ENCODE measurements around the gene SLC6A4.
"Not testable (repeated sequence)": the region's sequence is repeated elsewhere in the genome, so short reads cannot be mapped to it uniquely, and the experiment has no call there.

SLC6A4 gene

DNA sequence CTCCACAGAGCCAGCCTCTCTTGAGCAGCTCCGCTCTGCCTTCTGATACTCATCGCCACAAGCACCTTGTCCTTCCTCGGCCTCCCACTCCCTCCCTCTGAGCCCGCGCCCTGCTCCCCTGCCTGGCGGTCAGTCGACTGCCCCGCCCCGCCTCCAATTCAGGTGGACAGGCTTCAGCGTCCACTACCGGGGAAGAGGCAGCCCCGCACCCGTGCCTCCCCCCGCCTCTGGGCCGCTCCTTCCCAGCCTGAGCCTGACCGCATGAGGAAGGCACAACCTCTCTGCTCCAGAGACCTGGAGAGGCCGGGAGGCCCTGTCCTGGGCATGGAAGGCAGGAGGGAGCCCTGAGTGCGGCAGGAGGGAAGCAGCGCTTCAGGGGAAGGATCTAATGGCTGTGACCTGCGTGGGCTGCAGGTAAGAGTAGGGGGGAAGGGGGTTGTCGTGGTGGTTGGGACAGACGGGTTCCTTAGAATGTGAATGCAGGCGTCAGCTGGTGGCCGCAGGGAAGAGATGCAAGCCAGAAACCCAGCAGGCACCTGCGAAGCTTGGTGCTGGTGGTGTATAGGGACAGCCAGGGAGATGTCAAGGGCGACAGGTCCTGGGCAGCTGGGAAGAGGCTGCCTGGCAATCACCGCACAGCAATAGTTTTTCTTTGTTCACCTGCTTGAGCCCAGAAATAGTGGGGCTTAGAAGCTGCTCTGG lies 3.0 kb upstream of the SLC6A4 start:
- DNase-seq (ENCODE audit: low read depth in 2 of 2): no peak

DNA sequence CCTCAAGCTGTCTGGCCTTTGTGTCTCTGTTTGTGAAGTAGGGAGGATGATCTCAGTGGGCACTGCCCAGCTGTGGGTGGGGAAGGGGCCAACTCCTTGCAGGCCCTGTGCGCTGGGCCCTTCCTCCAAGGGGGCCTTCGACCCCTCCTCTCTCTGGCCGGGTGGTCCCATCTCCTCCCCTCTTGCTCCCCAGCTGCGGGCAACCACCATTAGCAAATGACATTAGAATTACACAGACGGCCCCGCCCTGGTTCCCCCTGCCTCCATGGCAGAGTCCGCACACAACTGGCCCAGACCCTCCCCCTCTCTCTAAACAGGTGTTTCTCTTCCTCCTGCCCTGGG lies 2.5 kb upstream of the SLC6A4 start:
- no peak for DNase-seq (ENCODE audit: low read depth in 2 of 2)

DNA sequence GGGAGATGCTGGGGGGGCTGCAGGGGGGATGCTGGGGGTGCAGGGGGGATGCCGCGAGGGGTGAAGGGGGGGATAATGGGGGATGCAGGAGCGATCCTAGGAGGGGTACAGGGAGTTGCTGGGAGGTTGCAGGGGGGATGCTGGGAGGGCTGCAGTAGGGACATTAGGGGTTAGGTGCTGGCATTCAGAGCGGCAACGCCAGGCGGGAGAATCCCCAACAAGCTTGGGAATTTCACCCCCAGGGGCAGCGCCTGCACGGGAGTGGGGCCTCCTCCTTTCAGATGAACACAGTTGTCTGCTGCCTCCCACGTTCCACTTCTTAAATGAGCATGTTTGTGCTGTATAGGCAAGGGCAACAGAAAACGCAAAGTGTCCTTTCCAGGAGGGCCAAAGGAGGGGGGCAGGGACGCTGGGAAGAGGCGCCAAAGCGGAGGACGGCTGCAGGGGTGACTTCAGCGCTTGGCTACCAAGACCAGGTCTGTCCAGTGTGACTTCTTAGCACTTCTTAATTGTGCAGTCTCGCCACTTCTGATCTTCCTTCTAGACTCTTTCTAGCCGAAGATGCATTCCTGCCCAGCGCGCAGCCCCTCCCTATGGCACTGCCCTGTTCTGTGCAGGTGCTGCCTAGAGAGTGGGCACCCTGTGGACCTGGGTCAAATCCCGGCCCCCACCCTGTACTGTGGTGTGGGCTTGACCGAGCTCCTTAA lies 2.0 kb upstream of the SLC6A4 start:
- DNase-seq (ENCODE audit: low read depth in 2 of 2): no peak

DNA sequence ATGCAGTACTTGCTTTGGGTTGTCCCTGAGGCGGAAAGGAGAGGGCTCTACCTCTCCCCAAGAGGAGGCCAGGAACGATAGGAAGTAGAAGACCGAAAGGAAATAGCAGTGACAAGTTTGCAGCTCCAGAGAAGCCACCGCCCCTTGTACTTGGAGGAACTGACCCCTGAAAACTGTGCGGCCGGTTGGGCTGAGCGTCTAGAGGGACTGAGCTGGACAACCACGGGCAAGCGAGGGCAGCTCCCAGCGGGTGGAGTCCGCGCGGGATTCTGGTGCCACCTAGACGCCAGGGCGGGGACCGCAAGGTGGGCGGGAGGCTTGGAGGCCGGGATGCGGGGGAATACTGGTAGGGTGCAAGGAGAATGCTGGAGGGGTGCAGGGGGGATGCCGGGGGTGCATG lies 1.3 kb upstream of the SLC6A4 start:
- DNase-seq (ENCODE audit: low read depth in 2 of 2): no peak

DNA sequence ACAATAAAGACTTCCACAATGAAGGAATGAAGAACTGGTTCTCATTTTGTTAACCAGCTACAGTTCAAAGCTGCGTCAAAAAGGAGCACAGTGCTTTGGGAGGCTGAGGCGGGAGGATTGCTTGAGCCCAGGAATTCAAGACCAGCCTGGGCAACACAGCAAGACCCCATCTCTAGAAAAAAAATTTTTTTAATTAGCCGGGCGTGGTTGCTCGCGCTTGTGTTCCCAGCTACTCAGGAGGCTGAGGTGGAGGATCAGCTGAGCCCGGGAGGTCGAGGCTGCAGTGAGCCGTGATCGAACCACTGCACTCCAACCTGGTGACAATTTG lies 764 bp upstream of the SLC6A4 start:
- no peak for DNase-seq (ENCODE audit: low read depth in 2 of 2)

DNA sequence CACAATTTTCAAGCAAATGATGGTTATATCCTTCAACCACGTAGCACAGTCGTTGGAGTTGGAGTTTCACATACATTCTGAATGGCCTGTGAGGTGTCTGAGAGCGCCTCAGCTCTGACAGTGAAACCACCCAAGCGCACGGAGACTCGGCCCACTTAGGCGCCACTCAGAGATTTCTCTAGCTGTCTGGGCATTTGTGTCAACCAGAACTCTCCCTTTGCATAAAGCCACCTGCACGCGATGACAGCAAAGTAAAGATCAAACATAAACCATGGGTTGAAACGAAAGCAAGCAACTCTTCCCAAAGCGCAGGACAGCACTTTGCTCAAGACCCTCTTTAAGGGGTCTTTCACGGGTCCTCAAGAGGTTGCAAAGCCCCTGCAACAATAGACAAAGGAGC lies 533 bp downstream of the SLC6A4 start:
- DNase-seq (ENCODE audit: low read depth in 2 of 2): no peak

DNA sequence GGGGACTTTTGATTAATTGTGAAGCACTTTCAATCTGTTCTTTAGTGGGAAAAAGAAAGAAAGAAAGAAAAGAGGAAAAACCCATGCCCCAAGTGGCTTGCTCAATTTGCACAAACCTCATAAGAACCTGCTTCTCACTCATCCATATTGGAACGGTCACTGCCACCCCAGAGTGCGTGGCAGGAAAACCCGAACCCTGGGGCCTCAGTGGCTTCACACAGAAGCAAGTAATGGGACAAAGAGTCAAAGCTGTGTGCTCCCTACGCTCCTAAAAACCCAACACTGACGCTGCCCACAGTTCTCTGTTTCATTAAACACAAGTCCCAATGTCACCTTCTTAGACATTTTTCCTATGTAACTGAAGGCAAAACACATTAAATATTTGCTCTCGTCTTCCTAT lies 1.2 kb downstream of the SLC6A4 start:
- DNase-seq (ENCODE audit: low read depth in 2 of 2): no peak

DNA sequence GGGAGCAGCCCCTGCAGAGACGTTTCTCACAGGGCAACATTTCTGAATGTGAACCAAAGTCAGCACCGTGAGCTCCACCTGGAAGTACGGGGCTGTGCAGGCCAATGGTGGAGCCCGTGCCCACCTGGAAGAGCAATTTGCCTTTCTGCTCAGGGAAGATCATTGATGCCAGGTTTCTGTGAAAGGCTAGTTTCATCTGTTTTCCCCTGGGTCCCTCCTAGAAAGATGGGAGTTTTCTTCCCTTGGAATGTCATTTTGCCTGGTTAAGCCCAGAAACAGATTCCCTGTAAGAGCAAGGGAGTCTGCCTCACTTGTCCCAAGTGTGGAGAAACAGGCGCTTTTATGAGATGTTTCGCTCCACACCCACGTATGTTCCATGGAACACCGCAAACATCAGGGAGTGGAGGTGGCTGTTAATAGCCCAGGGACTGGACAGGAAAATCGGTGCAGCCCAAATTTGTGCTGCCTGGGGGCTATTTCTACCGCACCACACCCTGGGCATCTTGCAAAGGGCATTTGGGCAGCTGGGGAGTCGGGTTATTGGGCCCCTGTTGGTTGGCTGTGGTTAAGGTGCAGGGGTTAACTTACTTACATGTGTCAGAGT lies 2.6 kb downstream of the SLC6A4 start:
- no peak for DNase-seq (ENCODE audit: low read depth in 2 of 2)

DNA sequence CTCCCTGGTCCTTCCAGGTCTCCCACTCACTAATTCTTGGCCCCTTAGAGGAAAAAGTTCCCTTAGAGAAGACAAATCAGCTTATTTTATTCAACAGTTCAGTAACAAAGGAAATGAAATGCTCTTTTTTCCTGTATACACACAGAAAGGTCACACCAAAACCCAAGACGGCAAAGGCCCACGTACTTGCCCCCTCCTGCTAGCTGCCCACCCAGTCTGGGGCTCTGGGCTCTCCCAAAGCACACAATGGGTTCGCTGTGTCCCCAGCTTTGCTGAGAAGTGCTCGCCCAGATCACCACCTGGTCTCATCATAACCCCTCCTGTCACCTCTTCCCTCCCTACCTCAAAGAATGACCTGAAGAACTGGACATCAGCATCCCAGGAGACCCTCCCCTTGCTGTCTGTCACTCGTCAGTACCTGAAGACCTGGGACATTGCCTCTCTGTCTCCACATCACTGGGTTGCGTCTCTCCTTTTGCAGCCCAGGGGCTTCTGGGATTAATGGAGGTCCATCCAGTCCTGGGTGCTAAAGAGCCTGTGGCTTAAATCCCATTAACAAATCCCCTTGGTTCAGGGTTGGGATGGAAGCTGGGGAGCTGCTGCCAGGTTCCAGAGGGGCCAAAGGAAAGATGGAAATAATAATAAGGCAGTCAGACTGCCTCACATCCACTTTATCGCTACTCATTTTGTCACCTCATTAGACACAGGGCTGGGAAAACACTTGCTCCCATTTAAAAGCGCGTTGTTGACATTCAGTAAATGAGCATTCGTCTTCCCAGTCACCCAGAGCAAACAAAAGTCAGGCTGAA lies 3.3 kb downstream of the SLC6A4 start:
- no peak for DNase-seq (ENCODE audit: low read depth in 2 of 2)

DNA sequence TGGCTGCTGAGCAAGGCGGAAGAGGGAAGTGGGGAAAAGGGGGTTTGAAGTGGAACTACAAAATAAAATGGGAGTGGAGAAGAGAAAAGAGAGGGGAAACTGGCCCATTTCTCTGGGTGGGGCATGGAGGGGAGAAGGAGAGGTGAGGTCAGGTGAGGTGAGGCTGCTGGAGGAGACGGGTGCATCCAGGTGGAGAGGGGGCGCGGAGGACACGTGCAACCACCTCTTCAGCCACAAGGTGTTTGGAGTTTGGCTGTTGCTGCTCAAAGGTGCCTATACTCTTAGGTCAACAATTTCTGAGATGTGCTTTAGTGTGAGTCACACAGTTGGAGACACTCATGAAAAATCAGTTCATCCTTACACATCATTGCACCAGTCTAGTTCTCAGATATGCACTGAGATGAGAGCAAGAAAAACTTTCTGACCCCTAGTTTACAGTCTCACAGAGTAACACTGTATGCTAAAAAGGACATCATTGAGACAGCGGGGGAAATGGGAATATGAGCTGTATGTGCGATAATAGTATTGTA lies 4.8 kb downstream of the SLC6A4 start:
- no peak for DNase-seq (ENCODE audit: low read depth in 2 of 2)

DNA sequence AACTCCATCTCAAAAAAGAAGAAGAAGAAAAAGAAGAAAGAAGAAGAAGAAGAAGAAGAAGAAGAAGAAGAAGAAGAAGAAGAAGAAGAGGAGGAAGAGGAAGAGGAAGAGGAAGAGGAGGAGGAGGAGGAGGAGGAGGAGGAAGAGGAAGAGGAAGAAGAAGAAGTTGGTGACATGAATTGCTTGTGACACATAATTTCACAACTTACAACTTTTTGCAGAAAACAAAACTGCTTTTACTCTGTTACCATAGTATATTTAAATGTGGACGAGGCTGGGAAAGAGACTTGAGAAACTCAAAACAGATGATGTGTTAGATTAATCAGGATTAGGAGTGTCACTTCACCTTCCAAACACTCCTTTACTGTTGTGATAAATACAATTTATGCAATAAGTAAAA lies 5.5 kb downstream of the SLC6A4 start:
- not testable (repeated sequence) for DNase-seq (ENCODE audit: low read depth in 2 of 2)

DNA sequence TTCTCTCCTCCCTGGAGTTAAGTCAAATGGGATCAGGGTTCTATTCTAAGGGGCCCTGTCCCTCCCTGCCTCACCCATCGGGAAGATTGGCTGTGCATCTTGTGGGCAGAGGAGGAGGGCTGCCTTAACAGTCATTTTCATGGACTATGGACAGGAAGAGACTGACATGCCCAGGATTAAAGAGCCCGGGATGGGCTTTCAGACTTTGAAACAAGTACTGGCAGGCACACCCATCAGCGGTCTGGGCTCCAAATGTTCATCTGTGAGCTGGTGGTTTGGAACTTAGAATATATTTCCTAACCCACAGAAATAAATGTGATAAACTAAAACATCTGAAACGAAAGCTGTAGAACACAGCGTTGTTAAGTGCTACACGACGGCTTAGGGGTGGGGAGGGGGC lies 6.5 kb downstream of the SLC6A4 start:
- DNase-seq (ENCODE audit: low read depth in 2 of 2): no peak

DNA sequence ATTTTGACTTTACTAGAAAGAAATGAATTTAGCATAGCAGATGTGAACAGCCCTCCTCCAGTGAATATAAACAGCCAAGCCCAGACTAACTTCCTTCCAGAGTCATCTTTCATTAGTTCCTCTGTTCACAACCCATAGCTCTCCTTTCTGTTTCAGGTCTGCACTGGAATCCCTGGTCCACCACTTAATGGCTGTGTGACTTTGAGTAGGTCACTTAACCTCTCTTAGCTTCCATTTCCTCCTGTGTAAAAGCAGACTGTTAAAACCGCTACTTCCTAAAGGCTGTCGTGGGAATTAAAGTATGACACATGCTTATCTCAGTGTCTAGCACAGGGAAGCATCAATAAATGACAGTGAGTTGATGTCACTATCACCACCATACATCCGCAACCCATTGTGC lies 7.5 kb downstream of the SLC6A4 start:
- no peak for DNase-seq (ENCODE audit: low read depth in 2 of 2)

DNA sequence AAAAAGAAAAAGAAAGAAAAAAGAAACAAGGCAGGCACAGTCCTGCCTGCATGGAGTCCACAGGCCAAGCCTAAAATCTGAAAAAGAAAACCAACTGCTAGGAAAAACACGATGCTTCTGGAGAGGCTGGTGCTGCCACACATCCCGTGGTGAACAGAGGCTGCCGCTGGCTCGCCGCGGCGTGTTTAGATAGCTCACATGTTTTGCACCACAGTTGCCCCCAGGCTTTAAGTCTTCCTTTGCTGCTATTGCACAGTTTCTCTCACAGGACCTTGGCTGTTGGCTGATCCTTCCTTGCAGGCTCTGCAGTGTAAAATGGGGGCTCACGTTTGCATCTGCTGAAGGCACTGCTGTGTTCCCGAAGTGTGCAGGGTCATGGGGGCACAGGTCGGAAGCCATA lies 8.6 kb downstream of the SLC6A4 start:
- DNase-seq (ENCODE audit: low read depth in 2 of 2): no peak

DNA sequence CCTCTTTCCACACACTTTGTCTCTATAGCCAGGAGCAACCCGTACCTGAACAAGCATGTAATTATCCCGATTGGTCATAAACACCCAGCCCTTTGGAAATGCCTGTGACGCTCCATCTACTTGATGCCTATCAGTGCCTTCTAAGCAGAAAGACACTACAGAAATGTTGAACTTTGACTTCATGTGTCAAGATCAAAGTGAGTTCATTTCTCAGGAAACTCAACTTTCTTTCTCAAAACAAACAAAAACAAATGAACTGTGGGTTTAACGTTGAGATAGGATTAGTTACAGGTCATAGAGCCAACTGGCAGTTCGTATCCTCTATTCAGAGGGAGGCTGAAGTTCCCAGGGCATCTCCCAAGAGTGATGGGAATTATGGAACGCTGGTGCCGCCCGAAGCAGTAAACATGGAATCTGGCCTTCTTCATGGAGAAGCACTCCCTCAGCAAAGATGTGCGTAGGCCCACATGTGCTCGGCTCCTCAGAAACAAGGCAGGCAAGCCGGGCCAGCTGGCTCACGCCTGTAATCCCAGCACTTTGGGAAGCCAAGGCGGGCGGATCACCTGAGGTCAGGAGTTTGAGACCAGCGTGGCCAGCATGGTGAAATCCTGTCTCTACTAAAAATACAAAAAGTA lies 9.5 kb downstream of the SLC6A4 start:
- no peak for DNase-seq (ENCODE audit: low read depth in 2 of 2)

DNA sequence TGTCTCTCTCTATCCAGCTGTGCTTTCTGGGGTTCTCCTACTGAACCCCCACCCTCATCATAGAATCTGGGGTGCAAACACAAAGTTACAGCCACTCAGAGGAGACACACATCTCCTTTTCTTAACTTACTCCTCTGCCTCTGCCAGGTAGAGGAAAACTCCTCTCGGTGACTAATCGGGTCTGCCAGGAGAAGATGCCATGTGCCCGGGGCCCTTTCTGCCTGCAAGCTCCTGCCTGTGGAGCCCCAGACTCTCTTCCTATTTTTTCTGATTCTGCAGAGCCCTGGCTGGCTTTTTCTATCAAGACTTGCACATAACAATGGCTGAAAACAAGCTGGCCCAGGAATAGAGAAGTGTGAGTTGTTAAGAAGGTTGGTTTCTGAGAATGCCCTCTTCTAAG lies 10.4 kb downstream of the SLC6A4 start:
- no peak for DNase-seq (ENCODE audit: low read depth in 2 of 2)

DNA sequence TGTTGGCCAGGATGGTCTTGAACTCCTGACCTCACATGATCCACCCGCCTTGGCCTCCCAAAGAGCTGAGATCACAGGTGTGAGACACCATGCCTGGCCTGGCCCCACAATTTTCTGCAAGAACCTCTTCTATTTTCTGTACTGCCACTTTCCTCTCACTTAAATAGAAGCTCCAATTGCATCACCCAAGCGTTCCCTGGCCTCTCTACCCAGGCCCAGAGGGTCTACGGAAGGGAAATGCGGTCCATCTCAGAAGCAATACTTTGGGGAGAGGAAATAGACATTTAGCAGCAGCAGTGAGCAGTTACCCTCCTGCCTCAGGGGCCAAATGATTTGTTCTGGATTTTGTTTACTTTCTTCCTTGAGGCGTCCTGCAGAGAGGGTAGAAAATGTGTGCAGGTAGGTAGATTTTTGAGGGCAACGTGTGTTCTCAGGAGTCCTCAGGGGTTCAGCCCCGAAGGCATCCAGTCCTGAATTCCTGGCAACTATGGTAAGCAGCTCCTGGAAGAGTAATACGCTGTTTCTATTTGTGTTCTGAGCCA lies 11.0 kb downstream of the SLC6A4 start:
- no peak for DNase-seq (ENCODE audit: low read depth in 2 of 2)

DNA sequence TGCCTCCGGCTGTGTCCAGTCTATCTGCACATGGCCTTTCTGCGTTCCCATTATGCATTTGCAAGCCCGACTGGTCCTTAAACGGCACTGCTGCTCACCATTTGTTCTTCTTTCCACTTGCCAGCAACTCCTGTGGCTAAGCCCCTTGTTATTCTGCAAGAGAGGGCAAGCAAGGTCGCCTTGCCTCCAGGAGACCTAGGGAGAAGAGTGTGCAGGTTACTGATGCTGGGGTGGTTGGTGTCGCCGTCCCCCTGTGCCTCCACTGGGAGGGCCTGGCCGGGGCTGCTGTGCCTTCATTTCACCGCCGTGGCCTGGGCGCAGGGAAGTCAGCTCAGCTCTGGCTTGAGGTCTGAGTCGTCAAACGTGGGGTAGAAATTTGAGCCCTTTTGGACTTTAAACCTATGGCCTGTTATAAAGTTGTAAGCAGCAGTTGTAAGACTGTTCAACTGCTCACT lies 12.7 kb downstream of the SLC6A4 start:
- DNase-seq (ENCODE audit: low read depth in 2 of 2): no peak

DNA sequence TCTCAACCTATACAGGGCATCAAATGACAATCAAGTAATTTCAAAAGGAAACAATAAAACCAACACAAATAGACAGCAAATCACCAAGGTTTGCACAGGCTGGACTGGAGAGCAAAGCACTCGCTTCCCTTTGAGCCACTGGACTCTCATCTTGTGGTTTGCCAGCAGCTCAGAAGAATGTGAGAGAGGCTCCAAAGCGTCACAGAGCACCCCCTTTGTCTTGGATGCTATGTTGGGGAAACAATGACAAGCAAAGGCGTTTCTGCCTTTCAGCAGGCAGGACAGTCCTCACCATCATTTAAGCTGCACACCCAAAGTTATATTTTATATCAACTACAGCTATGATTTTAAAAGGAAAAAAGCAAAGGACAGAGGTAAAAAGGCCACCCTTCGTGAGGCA lies 13.2 kb downstream of the SLC6A4 start:
- no peak for DNase-seq (ENCODE audit: low read depth in 2 of 2)

DNA sequence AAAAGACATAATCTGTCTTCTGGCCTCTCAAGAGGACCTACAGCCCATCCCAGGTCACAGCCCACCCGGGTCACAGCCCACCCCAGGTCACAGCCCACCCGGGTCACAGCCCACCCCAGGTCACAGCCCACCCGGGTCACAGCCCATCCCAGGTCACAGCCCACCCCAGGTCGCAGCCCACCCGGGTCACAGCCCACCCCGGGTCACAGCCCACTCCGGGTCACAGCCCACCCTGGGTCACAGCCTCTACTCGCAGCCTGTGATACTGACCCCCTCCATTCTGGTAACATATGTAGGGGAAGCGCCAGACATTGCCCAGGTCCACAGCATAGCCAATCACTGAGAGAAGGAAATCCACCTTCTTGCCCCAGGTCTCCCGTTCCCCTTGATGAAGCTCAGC lies 14.2 kb downstream of the SLC6A4 start:
- DNase-seq (ENCODE audit: low read depth in 2 of 2): no peak

DNA sequence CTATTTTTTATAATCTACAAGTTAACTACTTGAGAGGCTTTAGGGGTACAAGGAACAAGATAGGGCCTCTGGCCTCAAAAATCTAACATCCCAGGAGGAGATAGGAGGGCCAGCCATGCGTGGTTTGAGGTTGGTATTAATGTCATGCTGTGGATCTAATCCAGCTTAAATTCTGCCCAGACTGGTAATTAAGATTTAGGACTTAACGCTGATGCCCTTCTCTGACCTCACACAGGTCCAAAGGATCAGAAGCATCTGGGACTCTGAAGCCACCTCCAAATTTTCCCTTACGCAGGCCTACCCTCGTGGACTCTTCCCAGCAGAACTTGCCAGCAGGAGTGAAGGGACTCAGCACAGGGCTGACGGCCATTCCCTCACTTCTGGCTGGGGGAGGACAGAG lies 15.1 kb downstream of the SLC6A4 start:
- DNase-seq (ENCODE audit: low read depth in 2 of 2): no peak

DNA sequence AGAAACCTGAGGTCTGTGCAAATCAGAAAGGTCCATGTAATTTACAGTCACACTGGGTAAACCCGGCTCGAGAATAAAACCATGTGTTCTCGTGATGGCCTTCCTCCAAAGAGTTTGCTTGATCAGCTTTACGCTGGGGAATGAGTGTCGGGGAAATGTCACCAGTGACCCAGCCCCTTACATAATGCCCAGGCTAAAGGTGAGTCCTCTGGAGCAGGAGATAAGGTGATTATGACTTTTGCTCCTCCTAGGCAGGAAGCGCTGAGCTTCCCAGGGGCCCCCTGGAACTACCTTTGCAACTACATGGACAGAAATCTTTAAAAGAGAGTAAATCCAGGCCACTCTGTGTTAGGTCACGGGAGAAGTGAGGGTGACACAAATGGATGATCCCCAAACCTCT lies 15.7 kb downstream of the SLC6A4 start:
- no peak for DNase-seq (ENCODE audit: low read depth in 2 of 2)
